Measurements from ENCODE around the gene RABGAP1.

GRCh38 chr9:123063177-123063598 is 122.4 kb downstream of the RABGAP1 start:
- TF ChIP-seq, protein P1, sequence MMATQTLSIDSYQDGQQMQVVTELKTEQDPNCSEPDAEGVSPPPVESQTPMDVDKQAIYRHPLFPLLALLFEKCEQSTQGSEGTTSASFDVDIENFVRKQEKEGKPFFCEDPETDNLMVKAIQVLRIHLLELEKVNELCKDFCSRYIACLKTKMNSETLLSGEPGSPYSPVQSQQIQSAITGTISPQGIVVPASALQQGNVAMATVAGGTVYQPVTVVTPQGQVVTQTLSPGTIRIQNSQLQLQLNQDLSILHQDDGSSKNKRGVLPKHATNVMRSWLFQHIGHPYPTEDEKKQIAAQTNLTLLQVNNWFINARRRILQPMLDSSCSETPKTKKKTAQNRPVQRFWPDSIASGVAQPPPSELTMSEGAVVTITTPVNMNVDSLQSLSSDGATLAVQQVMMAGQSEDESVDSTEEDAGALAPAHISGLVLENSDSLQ (IDR thresholded peaks at IDR 0.05): no peak
- TF ChIP-seq FOXK2 (IDR thresholded peaks at IDR 0.05): no peak
- no peak for TF ChIP-seq TARDBP (IDR thresholded peaks at IDR 0.05)
- TF ChIP-seq BHLHE40 (IDR thresholded peaks at IDR 0.05; ENCODE audit: borderline replicate concordance): no peak
- no peak for TF ChIP-seq FOXM1 (IDR thresholded peaks at IDR 0.05; ENCODE audit: borderline replicate concordance)
- TF ChIP-seq ELF4 (IDR thresholded peaks at IDR 0.05): no peak
